Cardiac muscle cell (in vitro differentiated cells and primary cell): Measurements from ENCODE around the gene TLE4. TPM values are rescaled to one million over a fixed set of nuclear protein-coding genes. Genes with fewer than 3 reads are reported as not detected.

Experiments
- DNase-seq, 2 donors: peaks; one replicate each; pipeline versions ENCODE4 v3.0.0 to v3.0.0-alpha.2; 2010 to 2017; ENCODE audit warnings: low read depth in 1 of 2, low spot score in 1 of 2
- H3K27ac ChIP-seq: fragments of 200-600 bp; sonication (generic); 2 replicates; pipeline ENCODE4 v1.5.1; 2016
- H3K27me3 ChIP-seq: fragments of 200-600 bp; sonication (generic); 2 replicates; pipeline ENCODE4 v1.6.0; 2016; ENCODE audit warnings: control low read depth
- H3K36me3 ChIP-seq: fragments of 200-600 bp; sonication (generic); 2 replicates; pipeline ENCODE4 v1.5.1; 2016; ENCODE audit warnings: control low read depth
- H3K4me1 ChIP-seq: fragments of 200-600 bp; sonication (generic); 2 replicates; pipeline ENCODE4 v1.8.1; 2017; ENCODE audit warnings: low read depth, mild to moderate bottlenecking, mixed run types
- H3K4me3 ChIP-seq: fragments of 200-600 bp; sonication (generic); 2 replicates; pipeline ENCODE4 v1.5.1; 2016; ENCODE audit warnings: mild to moderate bottlenecking
- H3K9me3 ChIP-seq: fragments of 200-600 bp; sonication (generic); 2 replicates; pipeline ENCODE4 v1.5.1; 2017; ENCODE audit warnings: low read depth, mild to moderate bottlenecking, control low read depth
- CTCF ChIP-seq: IDR thresholded peaks from 2 replicates; pipeline ENCODE4 v1.5.1; 2012; ENCODE audit warnings: low read depth, mild to moderate bottlenecking, low read length
- polyA plus RNA-seq: library from polyadenylated mRNA; unstranded; fragments of >200 nt; fragmentation: Nextera tagmentation; extraction: Ambion mirVana; gene quantifications from 2 replicates; pipeline ENCODE4 v1.2.1, GENCODE V29; 2016
- total RNA-seq: library from RNA; depleted of rRNA; stranded (reverse); fragments of >200 nt; gene quantifications from 2 replicates; pipeline ENCODE4 v1.2.3, GENCODE V29; 2016

Gene TLE4
- total and polyA plus RNA-seq, 2 experiments from 2014 or later = 9.1 to 11.9 TPM

GRCh38 chr9:79762070-79762469 lies 190.3 kb downstream of the TLE4 start:
- Histone ChIP-seq H3K36me3 (no peaks in the 10 kb centered on the region), H3K27ac (no peak overlapping the region), H3K4me1 (no peaks in the 10 kb centered on the region), H3K9me3 (no peaks in the 10 kb centered on the region), H3K27me3 (peaks cover 4% of the 10 kb centered on the region), H3K4me3 (no peak overlapping the region)
- no peak for TF ChIP-seq CTCF
- DNase-seq = no peak

GRCh38 chr9:79763671-79764285 lies 192.0 kb downstream of the TLE4 start:
- no peak for TF ChIP-seq CTCF
- Histone ChIP-seq H3K4me1 (no peaks in the 10 kb centered on the region), H3K4me3 (no peak overlapping the region), H3K9me3 (no peaks in the 10 kb centered on the region), H3K36me3 (no peaks in the 10 kb centered on the region), H3K27me3 (peaks cover 4% of the 10 kb centered on the region), H3K27ac (no peak overlapping the region)
- DNase-seq = peak; percentile 29 to 39

- H3K4me1 ChIP-seq = no peaks in the 10 kb centered on the region
- no peaks in the 10 kb centered on the region for H3K9me3 ChIP-seq
- peaks cover 4% of the 10 kb centered on the region for H3K27me3 ChIP-seq
- H3K4me3 ChIP-seq = no peak overlapping the region
- peak in 1 of 2 donors; percentile 83 for DNase-seq
- no peaks in the 10 kb centered on the region for H3K36me3 ChIP-seq
- no peak for TF ChIP-seq CTCF
- no peak overlapping the region for H3K27ac ChIP-seq
Observed at GRCh38 chr9:79764374-79764773, 192.6 kb downstream of the TLE4 start.

GRCh38 chr9:79765466-79765865 lies 193.7 kb downstream of the TLE4 start:
- H3K4me1 ChIP-seq = no peaks in the 10 kb centered on the region
- no peak overlapping the region for H3K27ac ChIP-seq
- no peaks in the 10 kb centered on the region for H3K9me3 ChIP-seq
- no peak for TF ChIP-seq CTCF
- no peak overlapping the region for H3K4me3 ChIP-seq
- no peak for DNase-seq
- peaks cover 4% of the 10 kb centered on the region for H3K27me3 ChIP-seq
- no peaks in the 10 kb centered on the region for H3K36me3 ChIP-seq

- Histone ChIP-seq H3K36me3 (no peaks in the 10 kb centered on the region), H3K27me3 (peaks cover 4% of the 10 kb centered on the region), H3K9me3 (no peaks in the 10 kb centered on the region), H3K27ac (no peak overlapping the region), H3K4me3 (no peak overlapping the region), H3K4me1 (no peaks in the 10 kb centered on the region)
- no peak for DNase-seq
- no peak for TF ChIP-seq CTCF
Observed at GRCh38 chr9:79766091-79766490, 194.3 kb downstream of the TLE4 start.
